ENCODE measurements around the gene CPXM2. TPM values are rescaled to one million over a fixed set of nuclear protein-coding genes. Genes with fewer than 3 reads are reported as not detected.

Gene CPXM2
- polyA plus RNA-seq, 3 donors from 2014 or later, result not detected

DNA sequence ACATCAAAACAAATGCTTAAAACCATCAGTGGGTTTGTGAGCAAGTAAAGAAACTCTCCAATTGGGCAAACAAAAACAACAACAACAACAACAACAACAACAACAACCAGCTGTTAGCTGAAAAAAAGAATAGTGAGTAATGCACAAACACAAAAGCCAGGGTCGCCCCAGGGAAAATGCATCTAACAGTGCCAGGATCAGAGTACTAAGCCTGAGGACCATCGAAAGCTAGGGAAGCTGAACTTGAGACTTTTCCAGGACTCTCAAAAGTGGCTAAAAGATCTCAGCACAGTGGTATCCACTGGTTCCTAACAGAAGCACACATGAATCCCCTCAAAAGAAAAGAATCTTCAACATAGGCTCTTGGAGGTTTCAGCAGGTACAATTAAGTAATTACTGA, 83.3 kb downstream of the CPXM2 start:
- Mint-ChIP-seq H3K4me3 (no peak overlapping the region), H3K27ac (no peak overlapping the region), H3K36me3 (no peaks in the 10 kb centered on the region), H3K9me3 (peaks cover 0 to 2% (median 0%) of the 10 kb centered on the region in 6 donors), H3K27me3 (ENCODE audit: low read depth in 3 of 3) (peaks cover 3 to 16% (median 11%) of the 10 kb centered on the region in 3 donors), H3K4me1 (no peaks in the 10 kb centered on the region)
- DNase-seq, result no peak

GRCh38 chr10:123807444-123808035, 84.1 kb downstream of the CPXM2 start:
- Mint-ChIP-seq H3K27ac (no peak overlapping the region), H3K9me3 (peaks cover 0 to 2% (median 0%) of the 10 kb centered on the region in 6 donors), H3K27me3 (ENCODE audit: low read depth in 3 of 3) (peaks cover 3 to 16% (median 11%) of the 10 kb centered on the region in 3 donors), H3K4me1 (no peaks in the 10 kb centered on the region), H3K4me3 (no peak overlapping the region), H3K36me3 (no peaks in the 10 kb centered on the region)
- DNase-seq, result no peak

DNA sequence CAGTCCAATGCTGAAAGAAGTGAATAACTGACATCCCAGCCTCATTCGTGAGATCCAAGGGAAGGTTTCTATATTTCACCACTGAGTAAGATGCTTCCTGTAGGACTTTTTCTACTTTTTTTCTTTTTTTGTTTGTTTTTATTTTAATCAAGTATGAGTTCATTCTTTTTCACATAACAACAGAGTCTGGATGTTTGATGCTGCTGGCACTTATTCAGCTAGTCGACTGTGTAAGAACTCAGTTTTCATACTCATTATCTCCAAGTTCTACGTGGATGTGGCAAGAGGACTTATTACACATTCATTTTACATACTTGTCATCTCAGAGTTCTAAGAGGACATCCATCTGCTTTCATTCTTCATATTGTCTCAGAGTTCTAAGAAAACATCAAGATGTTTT, 86.9 kb downstream of the CPXM2 start:
- Mint-ChIP-seq H3K4me1 (no peaks in the 10 kb centered on the region), H3K9me3 (peaks cover 0 to 4% (median 0%) of the 10 kb centered on the region in 6 donors), H3K27me3 (ENCODE audit: low read depth in 3 of 3) (peaks cover 4 to 20% (median 14%) of the 10 kb centered on the region in 3 donors), H3K4me3 (no peak overlapping the region), H3K27ac (no peak overlapping the region), H3K36me3 (no peaks in the 10 kb centered on the region)
- DNase-seq, result no peak

DNA sequence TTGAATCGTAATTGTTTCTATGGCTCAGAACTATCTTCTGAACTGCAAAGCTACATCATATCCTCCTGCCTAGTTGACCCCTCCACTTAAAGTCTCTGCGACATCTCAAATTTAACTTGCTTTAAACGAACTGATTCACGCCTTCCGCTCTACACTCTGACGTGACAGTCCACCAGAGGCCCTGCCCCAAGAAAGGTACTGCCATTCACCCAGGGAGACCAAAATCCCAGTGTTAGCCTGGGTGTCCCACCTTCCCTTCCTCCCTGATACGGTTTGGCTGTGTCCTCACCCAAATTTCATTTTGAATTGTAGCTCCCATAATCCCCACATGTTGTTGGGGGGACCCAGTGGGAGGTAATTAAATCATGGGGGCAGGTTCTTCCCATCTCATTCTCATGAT, 90.8 kb downstream of the CPXM2 start:
- no peak for DNase-seq
- Mint-ChIP-seq H3K27ac (no peak overlapping the region), H3K4me3 (no peak overlapping the region), H3K4me1 (no peaks in the 10 kb centered on the region), H3K36me3 (no peaks in the 10 kb centered on the region), H3K27me3 (ENCODE audit: low read depth in 3 of 3) (peaks cover 1 to 12% (median 9%) of the 10 kb centered on the region in 3 donors), H3K9me3 (peaks cover 0 to 4% (median 0%) of the 10 kb centered on the region in 6 donors)

GRCh38 chr10:123800289-123800688, 91.3 kb downstream of the CPXM2 start:
- peaks cover 0 to 4% (median 0%) of the 10 kb centered on the region in 6 donors for H3K9me3 Mint-ChIP-seq
- DNase-seq, result no peak
- no peaks in the 10 kb centered on the region for H3K4me1 Mint-ChIP-seq
- no peak overlapping the region for H3K4me3 Mint-ChIP-seq
- no peak overlapping the region for H3K27ac Mint-ChIP-seq
- peaks cover 1 to 12% (median 9%) of the 10 kb centered on the region in 3 donors for H3K27me3 Mint-ChIP-seq (ENCODE audit: low read depth in 3 of 3)
- H3K36me3 Mint-ChIP-seq, result no peaks in the 10 kb centered on the region

- H3K36me3 Mint-ChIP-seq, result no peaks in the 10 kb centered on the region
- peaks cover 0 to 4% (median 0%) of the 10 kb centered on the region in 6 donors for H3K9me3 Mint-ChIP-seq
- DNase-seq, result no peak
- H3K4me3 Mint-ChIP-seq, result no peak overlapping the region
- H3K27me3 Mint-ChIP-seq (ENCODE audit: low read depth in 3 of 3), result peaks cover 1 to 10% (median 4%) of the 10 kb centered on the region in 3 donors
- no peak overlapping the region for H3K27ac Mint-ChIP-seq
- no peaks in the 10 kb centered on the region for H3K4me1 Mint-ChIP-seq
Observed at GRCh38 chr10:123798856-123799255, 92.8 kb downstream of the CPXM2 start.

GRCh38 chr10:123797813-123798212, 93.8 kb downstream of the CPXM2 start:
- Mint-ChIP-seq H3K9me3 (peaks cover 0 to 4% (median 0%) of the 10 kb centered on the region in 6 donors), H3K4me3 (no peak overlapping the region), H3K27ac (no peak overlapping the region), H3K36me3 (no peaks in the 10 kb centered on the region), H3K27me3 (ENCODE audit: low read depth in 3 of 3) (peaks cover 1 to 6% (median 4%) of the 10 kb centered on the region in 3 donors), H3K4me1 (no peaks in the 10 kb centered on the region)
- DNase-seq, result no peak

DNA sequence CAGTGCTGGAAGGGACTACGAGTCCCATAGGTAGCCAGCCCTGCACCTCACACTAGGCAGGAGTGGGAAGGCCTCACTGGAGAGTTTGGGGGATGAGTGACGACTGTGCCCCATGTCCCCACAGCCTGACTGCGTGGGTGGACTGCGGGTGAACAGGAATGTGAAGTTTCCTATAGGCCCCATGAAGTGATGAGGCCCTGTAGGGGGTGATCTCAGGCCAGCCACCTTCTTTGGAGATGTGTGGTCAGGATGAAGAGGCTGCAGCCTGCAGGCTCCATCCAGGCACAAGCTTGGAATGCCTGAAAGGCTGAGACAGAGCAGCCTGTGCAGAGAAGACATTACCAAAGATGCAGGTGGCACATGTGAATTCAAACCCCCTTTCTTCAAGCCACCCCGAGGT, 94.9 kb downstream of the CPXM2 start:
- Mint-ChIP-seq H3K27ac (no peak overlapping the region), H3K9me3 (peaks cover 0 to 6% (median 0%) of the 10 kb centered on the region in 6 donors), H3K36me3 (no peaks in the 10 kb centered on the region), H3K27me3 (ENCODE audit: low read depth in 3 of 3) (peaks cover 1 to 9% (median 4%) of the 10 kb centered on the region in 3 donors), H3K4me3 (no peak overlapping the region), H3K4me1 (no peaks in the 10 kb centered on the region)
- no peak for DNase-seq

GRCh38 chr10:123795846-123796590, 95.6 kb downstream of the CPXM2 start:
- H3K4me3 Mint-ChIP-seq, result no peak overlapping the region
- H3K4me1 Mint-ChIP-seq, result no peaks in the 10 kb centered on the region
- H3K36me3 Mint-ChIP-seq, result no peaks in the 10 kb centered on the region
- H3K9me3 Mint-ChIP-seq, result peaks cover 0 to 9% (median 0%) of the 10 kb centered on the region in 6 donors
- H3K27ac Mint-ChIP-seq, result no peak overlapping the region
- no peak for DNase-seq
- H3K27me3 Mint-ChIP-seq (ENCODE audit: low read depth in 3 of 3), result peaks cover 0 to 9% (median 0%) of the 10 kb centered on the region in 3 donors

- DNase-seq, result no peak
- Mint-ChIP-seq H3K27me3 (ENCODE audit: low read depth in 3 of 3) (peaks cover 0 to 7% (median 0%) of the 10 kb centered on the region in 3 donors), H3K9me3 (peaks cover 0 to 8% (median 0%) of the 10 kb centered on the region in 6 donors), H3K36me3 (no peaks in the 10 kb centered on the region), H3K4me1 (no peaks in the 10 kb centered on the region), H3K27ac (no peak overlapping the region), H3K4me3 (no peak overlapping the region)
Observed at GRCh38 chr10:123795196-123795780, 96.3 kb downstream of the CPXM2 start.

GRCh38 chr10:123792248-123792978, 99.2 kb downstream of the CPXM2 start:
- H3K4me3 Mint-ChIP-seq, result no peak overlapping the region

GRCh38 chr10:123790132-123790885, 101.3 kb downstream of the CPXM2 start:
- Mint-ChIP-seq H3K9me3 (peaks cover 0 to 7% (median under 1%) of the 10 kb centered on the region in 6 donors), H3K27ac (no peak overlapping the region), H3K27me3 (ENCODE audit: low read depth in 3 of 3) (peaks cover 4 to 7% (median 6%) of the 10 kb centered on the region in 3 donors)

More at GRCh38 chr10:123792248-123792978, 99.2 kb downstream of the CPXM2 start:
- DNase-seq, result no peak
- Mint-ChIP-seq H3K9me3 (peaks cover 0 to 7% (median under 1%) of the 10 kb centered on the region in 6 donors), H3K27ac (no peak overlapping the region), H3K4me1 (no peaks in the 10 kb centered on the region), H3K27me3 (ENCODE audit: low read depth in 3 of 3) (peaks cover 3 to 7% (median 3%) of the 10 kb centered on the region in 3 donors), H3K36me3 (no peaks in the 10 kb centered on the region)

GRCh38 chr10:123788981-123789380, 102.6 kb downstream of the CPXM2 start:
- H3K27ac Mint-ChIP-seq, result no peak overlapping the region
- H3K36me3 Mint-ChIP-seq, result no peaks in the 10 kb centered on the region
- peaks cover 0 to 7% (median under 1%) of the 10 kb centered on the region in 6 donors for H3K9me3 Mint-ChIP-seq
- H3K27me3 Mint-ChIP-seq (ENCODE audit: low read depth in 3 of 3), result peaks cover 6 to 10% (median 8%) of the 10 kb centered on the region in 3 donors
- no peaks in the 10 kb centered on the region for H3K4me1 Mint-ChIP-seq
- no peak for DNase-seq
- H3K4me3 Mint-ChIP-seq, result no peak overlapping the region

More at GRCh38 chr10:123790132-123790885, 101.3 kb downstream of the CPXM2 start:
- no peak for DNase-seq
- Mint-ChIP-seq H3K4me1 (no peaks in the 10 kb centered on the region), H3K4me3 (no peak overlapping the region), H3K36me3 (no peaks in the 10 kb centered on the region)
